HEK293 (cell line): Measurements from ENCODE around the gene RNF123.

ENCODE experiments used
- GFI1B ChIP-seq: fragments of 450-650 bp; formaldehyde crosslinking; IDR thresholded peaks from 2 replicates; pipeline ENCODE4 v1.5.1; 2016; ENCODE audit warnings: missing biosample characterization, missing genetic modification characterization
- GLIS2 ChIP-seq: fragments of 450-650 bp; formaldehyde crosslinking; IDR thresholded peaks from 2 replicates; pipeline ENCODE4 v1.5.1; 2016; ENCODE audit warnings: missing biosample characterization, missing genetic modification characterization
- REPIN1 ChIP-seq: fragments of 450-650 bp; formaldehyde crosslinking; IDR thresholded peaks from 2 replicates; pipeline ENCODE4 v1.5.1; 2017; ENCODE audit warnings: missing biosample characterization, missing genetic modification characterization, low read depth
- ZBTB7A ChIP-seq: fragments of 450-650 bp; formaldehyde crosslinking; IDR thresholded peaks from 2 replicates; pipeline ENCODE4 v1.5.1; 2016; ENCODE audit warnings: low read depth, missing biosample characterization, missing genetic modification characterization
- ZNF121 ChIP-seq: fragments of 450-650 bp; formaldehyde crosslinking; IDR thresholded peaks from 2 replicates; pipeline ENCODE4 v1.5.1; 2016; ENCODE audit warnings: missing biosample characterization, missing genetic modification characterization
- ZNF335 ChIP-seq: fragments of 450-650 bp; formaldehyde crosslinking; conservative IDR thresholded peaks from 2 replicates; pipeline ENCODE4 v1.5.1; 2016; ENCODE audit warnings: missing biosample characterization, missing genetic modification characterization
- ZNF341 ChIP-seq: fragments of 450-650 bp; formaldehyde crosslinking; IDR thresholded peaks from 2 replicates; pipeline ENCODE4; 2016; ENCODE audit warnings: low read depth, missing biosample characterization, missing genetic modification characterization
- ZNF530 ChIP-seq: fragments of 450-650 bp; formaldehyde crosslinking; IDR thresholded peaks from 2 replicates; pipeline ENCODE4 v1.5.1; 2016; ENCODE audit warnings: low read depth, missing biosample characterization, missing genetic modification characterization
- ZSCAN16 ChIP-seq: fragments of 450-650 bp; formaldehyde crosslinking; IDR thresholded peaks from 2 replicates; pipeline ENCODE4 v1.5.1; 2016; ENCODE audit warnings: missing biosample characterization, missing genetic modification characterization
- TF ChIP-seq, protein P1 (sequence below): fragments of 450-650 bp; formaldehyde crosslinking; IDR thresholded peaks from 2 replicates; pipeline ENCODE4 v1.5.1; 2016; ENCODE audit warnings: missing biosample characterization, missing genetic modification characterization
- TF ChIP-seq, protein P2 (sequence below): fragments of 450-650 bp; formaldehyde crosslinking; IDR thresholded peaks from 2 replicates; pipeline ENCODE4 v1.5.1; 2016; ENCODE audit warnings: missing biosample characterization, missing genetic modification characterization
- TF ChIP-seq, protein P3 (sequence below): sonication (generic); formaldehyde crosslinking; IDR thresholded peaks from 2 replicates; pipeline ENCODE4 v1.8.1; 2022; ENCODE audit warnings: mild to moderate bottlenecking, moderate library complexity, missing genetic modification reagents

DNA sequence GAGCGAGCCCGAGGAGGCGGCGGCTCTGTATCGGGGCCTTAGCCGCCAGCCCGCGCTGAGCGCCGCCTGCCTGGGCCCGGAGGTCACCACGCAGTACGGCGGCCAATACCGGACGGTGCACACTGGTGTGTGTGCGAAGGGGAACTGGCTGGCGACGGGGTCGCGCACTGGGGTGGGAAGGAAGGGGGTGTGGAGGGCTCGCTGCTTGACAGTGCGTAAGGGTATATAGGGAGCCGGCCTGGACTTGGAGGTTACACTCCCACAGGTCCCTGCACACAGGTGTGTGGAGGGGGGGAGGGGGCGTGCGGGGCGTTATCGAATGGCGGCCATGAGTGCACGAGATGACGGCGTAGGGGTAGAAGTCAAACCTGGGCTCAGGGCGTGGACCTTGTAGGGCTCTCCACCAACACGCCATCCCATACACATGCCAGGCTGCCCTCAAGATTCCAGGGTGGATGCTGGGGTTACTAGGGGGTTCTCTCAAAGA, 14.8 kb upstream of the RNF123 start:
- no peak for TF ChIP-seq ZNF530 (tag by site-specific recombination)
- TF ChIP-seq, protein P1, sequence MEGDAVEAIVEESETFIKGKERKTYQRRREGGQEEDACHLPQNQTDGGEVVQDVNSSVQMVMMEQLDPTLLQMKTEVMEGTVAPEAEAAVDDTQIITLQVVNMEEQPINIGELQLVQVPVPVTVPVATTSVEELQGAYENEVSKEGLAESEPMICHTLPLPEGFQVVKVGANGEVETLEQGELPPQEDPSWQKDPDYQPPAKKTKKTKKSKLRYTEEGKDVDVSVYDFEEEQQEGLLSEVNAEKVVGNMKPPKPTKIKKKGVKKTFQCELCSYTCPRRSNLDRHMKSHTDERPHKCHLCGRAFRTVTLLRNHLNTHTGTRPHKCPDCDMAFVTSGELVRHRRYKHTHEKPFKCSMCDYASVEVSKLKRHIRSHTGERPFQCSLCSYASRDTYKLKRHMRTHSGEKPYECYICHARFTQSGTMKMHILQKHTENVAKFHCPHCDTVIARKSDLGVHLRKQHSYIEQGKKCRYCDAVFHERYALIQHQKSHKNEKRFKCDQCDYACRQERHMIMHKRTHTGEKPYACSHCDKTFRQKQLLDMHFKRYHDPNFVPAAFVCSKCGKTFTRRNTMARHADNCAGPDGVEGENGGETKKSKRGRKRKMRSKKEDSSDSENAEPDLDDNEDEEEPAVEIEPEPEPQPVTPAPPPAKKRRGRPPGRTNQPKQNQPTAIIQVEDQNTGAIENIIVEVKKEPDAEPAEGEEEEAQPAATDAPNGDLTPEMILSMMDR (tag by site-specific recombination), result no peak; the same call in 1 of the 2 replicates
- no peak for TF ChIP-seq ZNF121 (tag by site-specific recombination)
- TF ChIP-seq, protein P2, sequence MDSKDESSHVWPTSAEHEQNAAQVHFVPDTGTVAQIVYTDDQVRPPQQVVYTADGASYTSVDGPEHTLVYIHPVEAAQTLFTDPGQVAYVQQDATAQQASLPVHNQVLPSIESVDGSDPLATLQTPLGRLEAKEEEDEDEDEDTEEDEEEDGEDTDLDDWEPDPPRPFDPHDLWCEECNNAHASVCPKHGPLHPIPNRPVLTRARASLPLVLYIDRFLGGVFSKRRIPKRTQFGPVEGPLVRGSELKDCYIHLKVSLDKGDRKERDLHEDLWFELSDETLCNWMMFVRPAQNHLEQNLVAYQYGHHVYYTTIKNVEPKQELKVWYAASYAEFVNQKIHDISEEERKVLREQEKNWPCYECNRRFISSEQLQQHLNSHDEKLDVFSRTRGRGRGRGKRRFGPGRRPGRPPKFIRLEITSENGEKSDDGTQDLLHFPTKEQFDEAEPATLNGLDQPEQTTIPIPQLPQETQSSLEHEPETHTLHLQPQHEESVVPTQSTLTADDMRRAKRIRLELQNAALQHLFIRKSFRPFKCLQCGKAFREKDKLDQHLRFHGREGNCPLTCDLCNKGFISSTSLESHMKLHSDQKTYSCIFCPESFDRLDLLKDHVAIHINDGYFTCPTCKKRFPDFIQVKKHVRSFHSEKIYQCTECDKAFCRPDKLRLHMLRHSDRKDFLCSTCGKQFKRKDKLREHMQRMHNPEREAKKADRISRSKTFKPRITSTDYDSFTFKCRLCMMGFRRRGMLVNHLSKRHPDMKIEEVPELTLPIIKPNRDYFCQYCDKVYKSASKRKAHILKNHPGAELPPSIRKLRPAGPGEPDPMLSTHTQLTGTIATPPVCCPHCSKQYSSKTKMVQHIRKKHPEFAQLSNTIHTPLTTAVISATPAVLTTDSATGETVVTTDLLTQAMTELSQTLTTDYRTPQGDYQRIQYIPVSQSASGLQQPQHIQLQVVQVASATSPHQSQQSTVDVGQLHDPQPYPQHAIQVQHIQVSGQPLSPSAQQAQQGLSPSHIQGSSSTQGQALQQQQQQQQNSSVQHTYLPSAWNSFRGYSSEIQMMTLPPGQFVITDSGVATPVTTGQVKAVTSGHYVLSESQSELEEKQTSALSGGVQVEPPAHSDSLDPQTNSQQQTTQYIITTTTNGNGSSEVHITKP (tag by site-specific recombination), result no peak
- no peak for TF ChIP-seq REPIN1 (tag by site-specific recombination)
- no peak for TF ChIP-seq GFI1B
- no peak for TF ChIP-seq ZNF335 (tag by site-specific recombination)
- TF ChIP-seq, protein P3, sequence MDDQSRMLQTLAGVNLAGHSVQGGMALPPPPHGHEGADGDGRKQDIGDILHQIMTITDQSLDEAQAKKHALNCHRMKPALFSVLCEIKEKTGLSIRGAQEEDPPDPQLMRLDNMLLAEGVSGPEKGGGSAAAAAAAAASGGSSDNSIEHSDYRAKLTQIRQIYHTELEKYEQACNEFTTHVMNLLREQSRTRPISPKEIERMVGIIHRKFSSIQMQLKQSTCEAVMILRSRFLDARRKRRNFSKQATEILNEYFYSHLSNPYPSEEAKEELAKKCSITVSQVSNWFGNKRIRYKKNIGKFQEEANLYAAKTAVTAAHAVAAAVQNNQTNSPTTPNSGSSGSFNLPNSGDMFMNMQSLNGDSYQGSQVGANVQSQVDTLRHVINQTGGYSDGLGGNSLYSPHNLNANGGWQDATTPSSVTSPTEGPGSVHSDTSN, result no peak
- TF ChIP-seq ZBTB7A (tag by site-specific recombination), result no peak
- TF ChIP-seq GLIS2, result no peak
- TF ChIP-seq ZNF341, result no peak
- TF ChIP-seq ZSCAN16 (tag by site-specific recombination), result no peak; the same call in 1 of the 2 replicates
